HL-60 (cell line): Measurements from ENCODE around the gene AQP10.

Source experiments
- CTCF ChIP-seq: IDR thresholded peaks from one replicate; pipeline ENCODE4 v1.5.1; 2011; ENCODE audit warnings: low read length, control low read depth, inconsistent platforms; ENCODE audit not compliant: insufficient read depth
- GABPA ChIP-seq: IDR thresholded peaks from 2 replicates; pipeline ENCODE4 v1.6.1; 2012; ENCODE audit warnings: low read depth
- POLR2AphosphoS5 ChIP-seq: IDR thresholded peaks from 2 replicates; pipeline ENCODE4 v1.6.1; 2012; ENCODE audit warnings: low read depth
- REST ChIP-seq: IDR thresholded peaks from 2 replicates; pipeline ENCODE4 v1.6.1; 2012; ENCODE audit warnings: low read depth; ENCODE audit not compliant: insufficient replicate concordance

GRCh38 chr1:154352581-154353459 is 31.9 kb downstream of the AQP10 start:
- TF ChIP-seq CTCF (no peak), REST (no peak), GABPA (no peak), POLR2AphosphoS5 (no peak)
